ENCODE data around the gene PRH1. TPM values are rescaled to one million over a fixed set of nuclear protein-coding genes. Genes with fewer than 3 reads are reported as not detected.

Gene PRH1
- 16.0 and 19.2 TPM in 2 replicates for total RNA-seq

DNA sequence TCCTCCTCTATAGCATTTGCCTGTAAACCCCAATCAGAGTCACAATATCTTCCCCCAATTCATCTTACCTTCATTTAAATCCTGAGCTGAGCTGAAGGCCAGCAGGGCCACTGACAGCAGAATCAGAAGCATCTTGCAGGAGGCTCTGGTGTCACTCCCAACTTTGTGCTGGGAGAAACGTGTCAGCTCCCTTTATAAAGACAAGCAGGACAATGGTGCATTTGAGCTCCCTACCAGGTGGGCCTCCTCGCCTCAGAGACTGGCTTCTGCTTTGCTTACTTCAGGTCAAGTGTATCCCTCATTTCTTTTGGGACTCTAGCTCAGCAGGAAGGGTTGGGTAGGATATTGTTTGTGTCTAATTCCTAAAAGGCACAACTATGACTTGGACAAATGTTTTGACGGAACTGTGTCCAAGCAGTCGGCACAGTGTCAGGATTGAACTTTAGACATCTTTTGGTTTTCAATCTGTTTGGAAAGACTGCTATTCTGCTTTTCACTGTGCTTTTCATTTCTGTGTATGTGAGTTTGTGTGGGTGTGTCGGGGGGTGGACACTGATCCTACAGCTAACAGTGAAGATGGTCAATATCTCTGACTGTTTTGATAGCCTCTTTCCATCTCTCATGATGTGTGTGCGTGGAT is at the start of gene PRH1:
Gene PRH1 (minus strand): TSS at position 170 of the 640 bp plus-strand sequence. CDS start 38 bp downstream, at position 132.

GRCh38 chr12:10928746-10929286 is 44.8 kb upstream of the PRH1 start, which contains the start of gene PRH2:
TSS of gene PRH2 (plus strand) at chr12:10929236. CDS start at chr12:10929274, 38 bp downstream.

DNA sequence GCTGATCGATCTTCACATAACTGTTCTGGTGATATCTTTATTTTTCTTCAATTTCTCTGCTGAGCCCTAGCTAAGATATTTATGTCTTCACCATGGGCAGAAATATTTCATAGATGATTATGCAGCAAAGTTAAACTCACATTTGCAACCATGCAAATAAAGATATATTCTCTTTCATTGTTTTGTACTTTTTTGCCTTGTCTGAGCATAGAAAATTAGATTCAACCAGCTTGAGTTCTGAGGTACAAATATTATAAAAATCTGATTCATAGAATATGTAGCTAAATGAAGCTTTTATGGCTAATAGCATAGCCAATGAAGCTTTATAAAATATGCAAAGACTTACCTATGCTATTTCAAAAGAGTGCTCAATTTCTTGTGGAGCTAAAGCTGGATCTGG is 25.4 kb upstream of the PRH1 start, which contains the start of gene TAS2R13:
Gene TAS2R13 (minus strand): TSS at position 101 of the 400 bp plus-strand sequence. CDS start 264 bp downstream, outside the sequence.

GRCh38 chr12:10849425-10849878 is 34.6 kb downstream of the PRH1 start, which contains the start of gene PRR4:
TSS of gene PRR4 (minus strand) at chr12:10849475. CDS start at chr12:10849437, 38 bp downstream.

Small RNA genes within 50 kb of the gene (small RNA-seq; reads per million reads assigned to genes)
- not detected for gene PRR4

Other genes with a start within 250 kb of the PRH1 start
- 12.3 and 14.7 TPM in 2 replicates for gene STYK1, start 210.2 kb downstream of the PRH1 start, total RNA-seq
- 311 and 333 TPM in 2 replicates for gene YBX3, start 160.9 kb downstream of the PRH1 start, total RNA-seq
- 0.48 TPM in 1 of 2 replicates, not detected in the other for gene TAS2R7, start 81.6 kb downstream of the PRH1 start, total RNA-seq
- gene TAS2R8, start 77.0 kb downstream of the PRH1 start, total RNA-seq, result 0.33 TPM in 1 of 2 replicates, not detected in the other
- gene TAS2R9, start 74.1 kb downstream of the PRH1 start, total RNA-seq, result 0.19 TPM in 1 of 2 replicates, not detected in the other
- gene TAS2R10, start 57.9 kb downstream of the PRH1 start, total RNA-seq, result 0.98 and 1.5 TPM in 2 replicates
- 0.76 and 2.3 TPM in 2 replicates for gene PRR4, start 34.8 kb downstream of the PRH1 start, total RNA-seq
- 1.6 and 2.4 TPM in 2 replicates for gene TAS2R13, start 25.3 kb upstream of the PRH1 start, total RNA-seq
- 0.65 TPM in 1 of 2 replicates, not detected in the other for gene PRH2, start 45.0 kb upstream of the PRH1 start, total RNA-seq
- 2.3 and 4.0 TPM in 2 replicates for gene TAS2R14, start 55.0 kb upstream of the PRH1 start, total RNA-seq
- 4.5 and 4.6 TPM in 2 replicates for gene TAS2R50, start 102.7 kb upstream of the PRH1 start, total RNA-seq
- gene TAS2R20, start 114.0 kb upstream of the PRH1 start, total RNA-seq, result 3.9 and 5.4 TPM in 2 replicates
- gene TAS2R19, start 138.4 kb upstream of the PRH1 start, total RNA-seq, result 5.5 and 6.5 TPM in 2 replicates
- gene TAS2R31, start 147.2 kb upstream of the PRH1 start, total RNA-seq, result 6.9 and 7.2 TPM in 2 replicates
- gene TAS2R46, start 178.0 kb upstream of the PRH1 start, total RNA-seq, result 2.9 and 3.1 TPM in 2 replicates
- gene TAS2R43, start 208.1 kb upstream of the PRH1 start, total RNA-seq, result 1.3 and 1.6 TPM in 2 replicates

Measured in vein endothelial cell (primary cell).